Fibroblast of the aortic adventitia (primary cell): ENCODE measurements around the gene CLRN3. TPM values are rescaled to one million over a fixed set of nuclear protein-coding genes. Genes with fewer than 3 reads are reported as not detected.

Experiments
- DNase-seq: peaks from one replicate; pipeline ENCODE4 v3.0.0-alpha.2; 2010; ENCODE audit warnings: low read depth
- H3K4me3 ChIP-seq: 2 replicates; pipeline ENCODE4 v1.5.1; 2011; ENCODE audit warnings: low read depth, mild to moderate bottlenecking, control low read depth, low read length, moderate library complexity
- total RNA-seq: library from RNA; depleted of rRNA; stranded (reverse); fragments of >200 nt; gene quantifications from 2 replicates; pipeline ENCODE4 v1.2.3, GENCODE V29; 2012; ENCODE audit warnings: low replicate concordance
- TF ChIP-seq, protein P1 (sequence below): IDR thresholded peaks from 2 replicates; pipeline ENCODE4 v1.5.1; 2011; ENCODE audit warnings: mild to moderate bottlenecking, low read length, control low read depth, inconsistent platforms; ENCODE audit not compliant: insufficient read depth

Gene CLRN3
- total RNA-seq, 1 donor: not detected

DNA sequence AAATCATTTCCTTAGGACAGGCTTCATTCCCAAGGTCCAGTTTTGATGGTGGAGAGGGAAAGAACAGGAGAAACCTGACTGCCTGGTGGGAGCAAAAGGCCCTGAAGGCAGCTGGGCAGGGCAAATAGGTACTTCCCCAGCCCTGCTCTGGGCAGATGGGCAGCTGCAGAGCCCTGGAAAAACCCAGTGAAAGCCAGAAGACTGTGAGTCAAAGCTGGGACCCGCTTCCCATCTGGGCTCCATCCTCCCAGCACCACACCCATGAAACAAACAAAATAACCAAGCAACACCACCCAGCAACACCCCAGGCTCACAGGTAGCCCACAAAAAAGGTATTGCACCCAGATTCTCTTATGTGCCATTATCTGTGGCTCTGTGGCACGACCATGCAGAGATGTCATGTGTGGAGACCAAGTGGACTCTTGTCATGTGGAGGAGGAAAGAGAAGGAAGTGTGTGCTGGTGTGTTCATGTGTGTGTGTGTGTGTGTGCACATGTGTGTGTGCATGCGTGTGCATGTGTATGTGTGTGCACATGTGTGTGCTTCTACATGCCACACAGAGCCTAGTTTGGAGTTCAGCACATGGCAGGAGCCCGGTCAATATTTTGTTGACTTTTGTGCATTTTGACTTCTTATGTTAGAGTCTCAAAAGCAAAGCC lies 9.8 kb downstream of the CLRN3 start:
- no peak for DNase-seq
- TF ChIP-seq, protein P1, sequence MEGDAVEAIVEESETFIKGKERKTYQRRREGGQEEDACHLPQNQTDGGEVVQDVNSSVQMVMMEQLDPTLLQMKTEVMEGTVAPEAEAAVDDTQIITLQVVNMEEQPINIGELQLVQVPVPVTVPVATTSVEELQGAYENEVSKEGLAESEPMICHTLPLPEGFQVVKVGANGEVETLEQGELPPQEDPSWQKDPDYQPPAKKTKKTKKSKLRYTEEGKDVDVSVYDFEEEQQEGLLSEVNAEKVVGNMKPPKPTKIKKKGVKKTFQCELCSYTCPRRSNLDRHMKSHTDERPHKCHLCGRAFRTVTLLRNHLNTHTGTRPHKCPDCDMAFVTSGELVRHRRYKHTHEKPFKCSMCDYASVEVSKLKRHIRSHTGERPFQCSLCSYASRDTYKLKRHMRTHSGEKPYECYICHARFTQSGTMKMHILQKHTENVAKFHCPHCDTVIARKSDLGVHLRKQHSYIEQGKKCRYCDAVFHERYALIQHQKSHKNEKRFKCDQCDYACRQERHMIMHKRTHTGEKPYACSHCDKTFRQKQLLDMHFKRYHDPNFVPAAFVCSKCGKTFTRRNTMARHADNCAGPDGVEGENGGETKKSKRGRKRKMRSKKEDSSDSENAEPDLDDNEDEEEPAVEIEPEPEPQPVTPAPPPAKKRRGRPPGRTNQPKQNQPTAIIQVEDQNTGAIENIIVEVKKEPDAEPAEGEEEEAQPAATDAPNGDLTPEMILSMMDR: no peak
- H3K4me3 ChIP-seq: no peak overlapping the region

DNA sequence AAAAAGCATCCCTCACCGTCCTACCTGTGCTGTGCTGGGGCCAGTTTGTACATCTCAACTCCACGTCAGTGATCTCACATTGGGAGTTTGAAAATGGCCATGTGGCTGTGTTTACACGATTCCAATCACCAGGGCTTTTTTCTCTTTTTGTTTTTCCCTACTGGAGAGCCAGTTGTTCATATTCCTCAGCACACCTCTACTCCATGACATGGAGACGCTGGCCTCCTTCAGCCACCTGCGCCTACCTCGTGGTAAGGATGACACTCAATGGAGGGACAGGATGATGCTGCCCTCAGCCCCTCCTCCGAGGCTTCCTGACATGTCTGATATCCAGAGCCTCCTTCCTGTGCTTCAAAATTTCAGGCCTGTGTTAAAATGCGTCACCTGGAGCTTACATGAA lies 10.3 kb downstream of the CLRN3 start:
- DNase-seq: no peak
- no peak overlapping the region for H3K4me3 ChIP-seq
- TF ChIP-seq, protein P1: no peak

DNA sequence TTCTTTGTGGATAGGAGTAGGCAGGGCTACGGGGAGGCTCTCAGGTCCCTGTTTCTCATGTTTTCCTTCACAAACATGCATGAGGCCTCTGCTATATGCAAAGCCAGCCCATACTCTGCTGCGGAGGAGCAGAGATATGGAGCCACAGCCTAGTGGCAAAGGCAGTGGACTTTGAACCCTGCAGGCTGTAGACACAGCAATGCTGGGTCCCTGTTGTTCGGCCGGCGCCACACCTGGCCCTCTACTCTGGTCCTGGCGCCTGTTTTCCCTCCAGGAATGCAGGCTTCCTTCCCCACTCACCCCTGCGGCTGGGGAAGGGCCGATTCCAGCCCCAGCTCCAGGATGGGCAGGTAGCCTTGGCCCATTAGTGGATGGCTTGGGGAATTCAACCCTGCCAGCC lies 11.5 kb downstream of the CLRN3 start:
- no peak overlapping the region for H3K4me3 ChIP-seq
- no peak for DNase-seq

DNA sequence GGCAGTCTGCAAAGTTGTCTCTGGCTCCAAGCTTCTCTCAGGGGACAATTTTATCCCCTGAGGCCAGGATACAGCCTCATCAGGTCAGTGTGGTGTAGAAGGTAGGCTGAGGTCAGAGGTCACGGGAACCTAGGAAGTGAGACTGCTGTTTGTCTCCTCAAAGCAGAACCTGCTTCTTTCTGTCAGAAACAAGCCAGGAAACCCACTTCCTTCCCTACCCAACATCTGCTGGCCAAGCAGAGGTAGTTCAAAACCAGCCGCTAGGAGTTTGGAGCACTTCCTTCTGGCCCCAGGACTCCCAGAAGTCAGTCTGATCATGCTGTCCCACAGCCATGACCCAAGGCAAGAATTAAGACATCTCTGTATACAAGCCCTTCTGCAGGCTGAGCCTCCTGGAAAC lies 12.2 kb downstream of the CLRN3 start:
- H3K4me3 ChIP-seq: no peak overlapping the region
- TF ChIP-seq, protein P1: no peak
- DNase-seq: no peak

More for the DNA sequence above, 11.5 kb downstream of the CLRN3 start:
- TF ChIP-seq, protein P1: no peak

DNA sequence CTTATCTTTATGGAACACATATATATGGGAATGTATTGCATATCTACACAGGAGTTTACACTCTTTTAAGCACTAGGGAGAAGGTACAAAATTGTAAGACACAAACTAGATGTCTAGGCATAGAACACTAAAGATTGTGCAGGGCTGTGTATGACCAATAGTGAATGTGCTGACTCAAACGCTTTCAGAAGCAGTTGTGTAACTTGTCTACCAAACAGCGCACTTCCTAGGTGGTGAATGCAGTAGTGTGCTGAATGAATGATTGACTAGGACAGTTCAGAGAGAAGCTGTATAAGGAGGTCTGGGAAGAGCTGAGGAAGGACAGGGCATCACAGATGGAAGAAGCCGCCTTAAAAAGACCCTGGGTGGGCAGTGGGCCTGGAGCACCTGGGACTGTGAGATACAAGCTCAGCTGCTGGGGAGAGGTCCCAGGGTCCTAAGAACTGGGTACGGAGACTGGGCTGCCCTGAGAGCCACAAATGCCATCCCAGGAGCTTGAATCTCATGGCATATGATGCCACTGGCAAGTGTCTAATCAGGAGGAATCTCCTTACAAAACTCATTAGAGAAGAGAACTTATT lies 14.2 kb downstream of the CLRN3 start:
- TF ChIP-seq, protein P1: no peak
- no peak for DNase-seq
- no peak overlapping the region for H3K4me3 ChIP-seq

DNA sequence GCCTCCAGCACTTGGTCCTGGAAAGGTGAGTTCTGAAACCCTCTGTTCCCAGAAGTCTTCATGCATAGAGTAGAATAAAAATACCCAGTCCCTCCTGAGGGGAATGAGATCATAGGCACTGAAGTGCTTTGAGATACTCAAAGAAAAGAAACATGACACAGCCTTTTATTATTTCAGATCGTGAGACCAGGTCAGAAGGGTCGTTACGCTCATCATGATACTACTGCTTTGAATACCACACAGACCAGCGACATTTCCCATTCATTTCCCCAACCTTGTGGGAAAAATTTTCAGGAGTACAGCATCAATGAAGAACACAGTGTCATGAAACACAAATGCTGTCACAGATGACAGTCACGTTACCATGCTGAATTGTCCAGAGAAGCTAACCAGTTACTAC lies 15.0 kb downstream of the CLRN3 start:
- H3K4me3 ChIP-seq: no peak overlapping the region
- DNase-seq: no peak
- TF ChIP-seq, protein P1: no peak
